NCI-H345 (cell line): ENCODE measurements around the gene ZNF415.
"Not testable (repeated sequence)": the region's sequence is repeated elsewhere in the genome, so short reads cannot be mapped to it uniquely, and the experiment has no call there.

Experiments used
- DNase-seq: peaks from one replicate; lab custom pipeline; 2025; lab: John Stamatoyannopoulos, UW

Gene ZNF415

GRCh38 chr19:53102756-53103233, 29.9 kb downstream of the ZNF415 start:
- DNase-seq = no peak

DNA sequence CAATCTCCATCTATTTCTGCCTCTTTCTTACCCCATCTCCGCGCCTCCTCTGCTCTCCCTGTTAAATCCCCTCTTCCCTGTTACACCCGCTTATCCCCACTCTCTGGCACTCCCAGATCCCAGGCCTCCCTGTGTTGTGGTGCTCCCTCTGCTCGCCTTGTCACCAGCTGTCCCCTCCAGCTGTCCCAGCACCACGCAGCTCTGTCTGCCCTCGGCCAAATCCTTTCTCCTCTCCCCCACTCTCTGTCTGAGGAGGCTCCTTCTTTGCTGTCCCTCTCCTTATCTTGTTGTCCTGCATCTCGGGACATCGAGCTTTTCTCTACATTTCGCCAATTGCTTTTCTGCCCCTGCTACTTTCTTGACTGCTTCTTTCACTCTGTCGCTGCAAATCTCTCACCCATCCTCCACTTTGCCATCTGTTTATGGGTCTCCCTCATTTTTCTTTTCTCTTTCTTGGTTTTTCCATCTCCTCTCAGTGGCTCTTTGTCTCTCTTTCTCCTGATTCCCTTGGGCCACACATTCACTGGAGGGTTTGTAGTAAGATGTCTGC, 30.4 kb downstream of the ZNF415 start:
- DNase-seq = no peak

GRCh38 chr19:53101518-53101917, 31.2 kb downstream of the ZNF415 start:
- no peak for DNase-seq

GRCh38 chr19:53098570-53098969, 34.1 kb downstream of the ZNF415 start:
- not testable (repeated sequence) for DNase-seq

DNA sequence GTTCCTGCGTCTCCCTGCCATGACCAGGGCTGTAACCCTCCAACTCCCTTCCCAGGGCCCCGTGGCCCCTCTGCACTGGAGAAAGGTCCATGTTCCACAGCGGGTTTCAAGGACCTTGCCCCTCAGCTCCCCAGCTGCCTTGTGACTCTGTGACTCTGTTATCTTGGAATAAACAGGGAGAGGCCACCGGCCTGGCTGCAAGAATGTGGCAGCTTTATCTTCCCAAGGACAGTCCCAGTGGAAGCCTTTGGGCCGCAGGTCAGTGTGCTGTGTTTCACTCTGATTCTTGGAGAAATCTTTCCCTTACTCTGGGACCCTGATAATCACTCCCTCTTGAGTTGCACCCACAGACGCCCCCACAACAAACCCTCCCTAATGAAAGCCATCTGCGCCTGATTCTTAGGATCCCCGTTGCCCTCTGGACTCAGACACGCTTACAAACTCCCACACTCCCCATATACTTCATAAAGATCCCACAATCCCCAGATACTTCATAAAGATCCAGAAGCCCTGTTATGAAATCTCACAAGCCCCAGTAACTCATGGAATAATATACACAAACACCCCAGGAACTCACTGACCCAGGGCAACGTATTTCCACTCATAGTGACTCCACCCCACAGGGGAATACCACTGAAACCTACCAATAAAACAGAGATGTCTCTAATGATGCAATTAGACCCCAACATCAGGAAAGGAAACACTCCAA, 35.6 kb downstream of the ZNF415 start:
- DNase-seq = not testable (repeated sequence)

DNA sequence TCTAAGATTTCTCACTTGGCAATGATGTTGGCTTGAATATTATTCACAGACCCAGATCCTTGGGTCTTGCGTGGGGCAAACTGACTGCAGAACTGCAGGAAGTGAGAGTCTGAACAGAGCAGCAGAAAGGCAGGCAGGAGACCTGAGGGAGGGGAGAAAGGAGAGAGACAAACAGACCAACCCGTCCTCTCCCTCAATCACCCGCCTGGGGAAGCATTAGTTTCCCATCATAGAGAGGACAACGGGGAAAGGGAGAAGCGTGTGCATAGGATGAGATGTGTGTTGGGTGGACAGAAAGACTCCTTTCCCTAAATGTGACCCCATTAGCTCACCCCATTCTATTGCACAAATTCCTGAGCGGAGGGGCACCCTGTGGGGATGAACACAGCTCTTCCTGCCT, 36.1 kb downstream of the ZNF415 start:
- DNase-seq = not testable (repeated sequence)

DNA sequence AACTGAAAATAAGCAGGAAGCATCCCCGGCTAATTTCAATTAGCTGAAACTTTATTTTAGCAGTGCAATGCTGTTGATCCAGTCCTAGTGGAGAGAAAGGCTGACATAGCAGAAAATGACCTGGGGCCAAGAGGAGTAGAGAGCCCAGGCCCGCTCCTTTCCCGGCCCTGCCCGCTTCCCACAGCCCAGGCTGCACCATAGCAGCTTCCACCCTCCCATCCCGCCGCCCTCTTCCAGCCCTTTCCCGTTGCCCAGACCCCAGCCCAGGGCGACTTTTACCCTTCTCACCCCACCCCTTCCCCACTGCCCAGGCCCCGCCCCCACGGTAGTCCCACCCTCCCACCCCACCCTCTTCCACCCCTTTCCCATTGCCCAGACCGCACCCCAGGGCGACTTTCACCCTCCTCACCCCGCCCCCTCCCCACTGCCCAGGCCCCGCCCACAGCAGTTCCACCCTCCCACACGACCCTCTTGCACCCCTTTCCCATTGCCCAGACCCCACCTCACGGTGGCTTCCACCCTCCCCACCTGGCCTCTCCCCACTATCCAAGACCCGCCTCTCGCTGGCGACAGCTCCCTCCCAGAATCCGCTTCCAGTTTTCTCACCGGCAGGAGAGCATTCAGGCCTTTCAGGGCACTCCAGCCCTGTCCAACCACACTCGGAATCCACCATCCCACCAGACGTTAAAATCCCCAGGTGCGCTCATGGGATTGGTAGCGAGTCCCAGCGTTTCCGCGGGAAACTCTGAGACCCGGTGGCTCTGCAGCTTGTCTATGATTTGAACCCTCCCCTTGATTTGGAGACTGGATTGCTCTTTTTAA, 37.7 kb downstream of the ZNF415 start:
- DNase-seq = no peak

GRCh38 chr19:53092723-53093122, 40.0 kb downstream of the ZNF415 start:
- DNase-seq = no peak

GRCh38 chr19:53091413-53092254, 41.1 kb downstream of the ZNF415 start:
- DNase-seq = no peak

DNA sequence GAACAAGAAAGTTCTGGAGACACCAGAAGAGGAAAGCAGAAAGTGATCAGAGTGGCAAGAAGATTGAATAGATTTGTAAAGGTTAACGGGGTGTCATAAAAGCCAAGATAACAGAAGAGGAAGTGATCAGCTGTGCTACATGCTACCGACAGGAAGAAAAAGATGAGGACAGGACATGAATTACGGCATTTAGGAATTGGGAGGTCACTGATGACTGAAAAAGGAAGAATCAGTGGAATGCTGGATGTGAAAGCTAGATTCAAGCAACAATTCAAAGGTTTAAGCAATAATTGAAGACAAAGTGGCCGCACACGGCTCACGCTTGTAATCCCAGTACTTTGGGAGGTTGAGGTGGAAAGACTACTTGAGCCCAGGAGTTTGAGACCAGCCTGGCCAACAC, 44.6 kb downstream of the ZNF415 start:
- DNase-seq = no peak

- DNase-seq = no peak
Observed at GRCh38 chr19:53086949-53087348, 45.8 kb downstream of the ZNF415 start.

DNA sequence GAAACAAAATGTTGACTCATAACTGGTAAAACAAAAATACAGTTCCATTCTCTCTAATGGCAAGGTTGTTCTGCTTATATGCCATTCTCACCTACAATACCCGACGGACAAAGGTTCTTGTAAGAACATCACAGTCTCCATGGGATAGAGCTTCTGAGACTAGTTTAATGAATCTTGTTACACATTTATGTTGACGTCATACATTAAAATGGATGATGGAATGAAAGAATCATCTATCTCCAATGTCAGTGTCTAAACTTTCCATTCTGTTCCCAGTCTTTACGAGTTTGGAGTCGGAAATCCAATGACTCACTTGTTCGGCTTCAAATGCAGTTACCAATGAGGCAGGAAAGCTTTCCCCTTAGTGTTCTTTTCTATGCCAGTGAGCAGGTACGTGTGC, 47.2 kb downstream of the ZNF415 start:
- DNase-seq = no peak

DNA sequence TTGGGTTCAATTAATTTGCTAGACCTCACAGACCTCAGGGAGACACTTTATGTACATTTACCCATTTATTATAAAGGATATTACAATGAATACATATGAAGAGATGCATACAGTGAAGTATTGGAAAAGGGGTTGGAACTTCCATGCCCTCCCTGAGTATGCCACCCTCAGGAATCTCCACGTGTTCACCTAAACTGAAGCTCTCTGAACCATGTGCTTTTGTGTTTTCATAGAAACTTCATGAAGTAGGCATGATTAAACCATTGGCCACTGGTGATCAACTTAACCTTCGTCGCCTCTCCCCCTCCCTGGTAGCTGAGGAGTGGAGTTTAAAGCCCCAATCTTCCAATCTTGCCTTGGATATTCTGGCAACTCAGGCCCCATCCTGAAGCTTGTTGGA, 49.8 kb downstream of the ZNF415 start:
- DNase-seq = no peak

- DNase-seq = no peak
Observed at GRCh38 chr19:53079313-53079924, 53.3 kb downstream of the ZNF415 start.

- no peak for DNase-seq
Observed at GRCh38 chr19:53078668-53079067, 54.0 kb downstream of the ZNF415 start.

DNA sequence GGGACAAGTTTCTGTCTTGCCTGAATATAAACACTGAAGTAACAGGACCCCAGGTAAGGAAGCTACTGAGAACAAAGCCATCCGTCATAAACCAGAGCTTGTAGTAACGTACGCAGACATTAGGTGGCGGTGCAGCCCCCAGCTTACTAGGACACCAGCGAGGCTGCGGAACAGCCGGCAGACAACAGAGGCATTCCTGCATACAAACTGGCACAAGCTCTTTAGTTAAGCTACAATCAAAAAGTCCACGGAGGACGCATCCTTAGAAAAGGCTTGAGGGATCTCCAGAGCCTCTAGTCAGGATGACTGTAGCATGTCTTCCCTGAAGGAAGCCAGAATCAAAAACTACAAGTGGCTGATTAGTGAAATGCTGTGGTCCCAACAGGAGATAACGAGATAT, 55.7 kb downstream of the ZNF415 start:
- DNase-seq = no peak

DNA sequence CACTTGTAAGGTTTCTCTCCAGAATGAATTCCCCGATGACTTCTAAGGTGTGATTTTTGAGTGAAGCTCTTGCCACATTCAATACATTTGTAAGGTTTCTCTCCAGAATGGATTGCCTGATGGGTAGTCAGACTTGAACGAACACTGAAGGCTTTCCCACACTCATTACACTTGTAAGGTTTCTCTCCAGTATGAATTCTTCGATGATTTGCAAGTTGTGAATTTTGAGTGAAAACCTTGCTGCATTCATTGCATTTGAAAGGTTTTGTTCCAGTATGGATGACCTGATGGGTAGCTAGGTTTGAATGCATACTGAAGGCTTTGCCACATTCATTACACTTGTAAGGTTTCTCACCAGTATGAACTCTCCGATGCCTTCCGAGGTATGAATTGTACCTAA, 63.9 kb downstream of the ZNF415 start:
- no peak for DNase-seq

GRCh38 chr19:53068199-53068598, 64.5 kb downstream of the ZNF415 start:
- DNase-seq = no peak

- DNase-seq = peak; percentile 68
Observed at GRCh38 chr19:53057904-53058580, 74.7 kb downstream of the ZNF415 start.
